Measurements from ENCODE around the gene FPR3. TPM values are rescaled to one million over a fixed set of nuclear protein-coding genes. Genes with fewer than 3 reads are reported as not detected.

Gene FPR3
- total RNA-seq, 1 experiment from 2014 or later: not detected

DNA sequence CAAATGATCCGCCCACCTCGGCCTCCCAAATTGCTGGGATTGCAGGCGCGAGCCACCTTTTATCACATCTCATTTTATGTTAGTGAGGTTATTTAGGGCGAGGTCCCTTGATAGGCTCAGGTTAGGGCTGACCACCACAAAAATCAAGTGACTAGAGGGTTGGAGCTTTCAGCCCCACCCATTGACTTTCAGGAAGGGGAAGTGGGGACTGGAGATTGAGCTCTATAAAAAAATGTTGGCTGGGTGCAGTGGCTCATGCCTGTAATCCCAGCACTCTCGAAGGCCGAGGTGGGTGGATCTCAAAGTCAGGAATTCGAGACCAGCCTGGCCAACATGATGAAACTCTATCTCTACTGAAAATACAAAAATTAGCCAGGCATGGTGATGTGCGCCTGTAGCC is 20.1 kb downstream of the FPR3 start:
- Histone ChIP-seq H3K4me1 (replicated peaks; ENCODE audit: insufficient read depth) (no peaks in the 10 kb centered on the region), H3K79me2 (ENCODE audit: low read depth) (no peaks in the 10 kb centered on the region), H3K27ac (no peak overlapping the region), H3K4me2 (no peak overlapping the region), H4K20me1 (ENCODE audit: insufficient read depth) (no peaks in the 10 kb centered on the region), H3F3A (ENCODE audit: insufficient read depth, low read depth) (no peaks in the 10 kb centered on the region), H3K27me3 (ENCODE audit: insufficient read depth, low read depth) (peaks cover 19% of the 10 kb centered on the region), H3K9me3 (ENCODE audit: insufficient read depth, low read depth) (no peaks in the 10 kb centered on the region), H3K4me3 (no peak overlapping the region), H2AFZ (no peak overlapping the region), H3K36me3 (ENCODE audit: low read depth) (no peaks in the 10 kb centered on the region), H3K9me2 (ENCODE audit: insufficient read depth) (no peaks in the 10 kb centered on the region)
- ChIA-PET POLR2A (ENCODE audit: unreplicated experiment) (no interaction called here), CTCF (interaction anchor here (0.7 kb wide), 1 partner anchor 343 kb away, joined by 3 read pairs; no protein-coding TSS in a partner anchor)
- intact Hi-C loops (cut with micrococcal nuclease; ENCODE audit: unreplicated experiment): no loop called here
- BruUV-seq (replicated peaks): no TSS peak
- no peak for DNase-seq
- TF ChIP-seq EZH2 (IDR thresholded peaks at IDR 0.05; ENCODE audit: low read depth): no peak
- TF ChIP-seq, protein P1, sequence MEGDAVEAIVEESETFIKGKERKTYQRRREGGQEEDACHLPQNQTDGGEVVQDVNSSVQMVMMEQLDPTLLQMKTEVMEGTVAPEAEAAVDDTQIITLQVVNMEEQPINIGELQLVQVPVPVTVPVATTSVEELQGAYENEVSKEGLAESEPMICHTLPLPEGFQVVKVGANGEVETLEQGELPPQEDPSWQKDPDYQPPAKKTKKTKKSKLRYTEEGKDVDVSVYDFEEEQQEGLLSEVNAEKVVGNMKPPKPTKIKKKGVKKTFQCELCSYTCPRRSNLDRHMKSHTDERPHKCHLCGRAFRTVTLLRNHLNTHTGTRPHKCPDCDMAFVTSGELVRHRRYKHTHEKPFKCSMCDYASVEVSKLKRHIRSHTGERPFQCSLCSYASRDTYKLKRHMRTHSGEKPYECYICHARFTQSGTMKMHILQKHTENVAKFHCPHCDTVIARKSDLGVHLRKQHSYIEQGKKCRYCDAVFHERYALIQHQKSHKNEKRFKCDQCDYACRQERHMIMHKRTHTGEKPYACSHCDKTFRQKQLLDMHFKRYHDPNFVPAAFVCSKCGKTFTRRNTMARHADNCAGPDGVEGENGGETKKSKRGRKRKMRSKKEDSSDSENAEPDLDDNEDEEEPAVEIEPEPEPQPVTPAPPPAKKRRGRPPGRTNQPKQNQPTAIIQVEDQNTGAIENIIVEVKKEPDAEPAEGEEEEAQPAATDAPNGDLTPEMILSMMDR (conservative IDR thresholded peaks at IDR 0.05): no peak

DNA sequence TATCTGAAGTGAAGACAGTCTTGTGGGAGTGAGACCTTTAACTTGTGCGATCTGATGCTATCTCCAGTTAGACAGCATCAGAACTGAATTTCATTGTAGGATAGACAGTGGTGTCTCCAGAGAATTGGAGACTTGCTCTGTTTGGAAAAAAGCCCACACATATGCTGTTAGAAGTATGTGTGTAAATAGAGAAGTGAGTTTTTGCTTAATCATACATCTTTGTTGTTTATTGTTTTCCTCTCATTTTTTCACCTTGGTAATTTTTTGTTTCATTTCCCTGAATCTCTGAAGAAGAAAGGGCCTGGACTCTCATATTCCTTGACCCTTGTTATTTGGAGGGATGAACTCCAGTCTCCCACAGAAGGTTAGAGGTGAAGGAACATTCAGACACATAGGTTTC is 21.8 kb downstream of the FPR3 start:
- Histone ChIP-seq H3K27me3 (ENCODE audit: insufficient read depth, low read depth) (peaks cover 19% of the 10 kb centered on the region), H4K20me1 (ENCODE audit: insufficient read depth) (no peaks in the 10 kb centered on the region), H3K36me3 (ENCODE audit: low read depth) (no peaks in the 10 kb centered on the region), H3K9me3 (ENCODE audit: insufficient read depth, low read depth) (no peaks in the 10 kb centered on the region), H3F3A (ENCODE audit: insufficient read depth, low read depth) (no peaks in the 10 kb centered on the region), H3K4me2 (no peak overlapping the region), H3K27ac (no peak overlapping the region), H3K79me2 (ENCODE audit: low read depth) (no peaks in the 10 kb centered on the region), H3K4me3 (no peak overlapping the region), H2AFZ (no peak overlapping the region), H3K9me2 (ENCODE audit: insufficient read depth) (no peaks in the 10 kb centered on the region; the same call in 1 of the 2 replicates), H3K4me1 (replicated peaks; ENCODE audit: insufficient read depth) (no peaks in the 10 kb centered on the region)
- CTCF ChIA-PET: no interaction called here
- POLR2A ChIA-PET (ENCODE audit: unreplicated experiment): no interaction called here
- no peak for TF ChIP-seq EZH2 (IDR thresholded peaks at IDR 0.05; ENCODE audit: low read depth)
- TF ChIP-seq, protein P1 (conservative IDR thresholded peaks at IDR 0.05): no peak
- DNase-seq: no peak
- intact Hi-C loops (cut with micrococcal nuclease; ENCODE audit: unreplicated experiment): no loop called here
- no TSS peak for BruUV-seq (replicated peaks)

DNA sequence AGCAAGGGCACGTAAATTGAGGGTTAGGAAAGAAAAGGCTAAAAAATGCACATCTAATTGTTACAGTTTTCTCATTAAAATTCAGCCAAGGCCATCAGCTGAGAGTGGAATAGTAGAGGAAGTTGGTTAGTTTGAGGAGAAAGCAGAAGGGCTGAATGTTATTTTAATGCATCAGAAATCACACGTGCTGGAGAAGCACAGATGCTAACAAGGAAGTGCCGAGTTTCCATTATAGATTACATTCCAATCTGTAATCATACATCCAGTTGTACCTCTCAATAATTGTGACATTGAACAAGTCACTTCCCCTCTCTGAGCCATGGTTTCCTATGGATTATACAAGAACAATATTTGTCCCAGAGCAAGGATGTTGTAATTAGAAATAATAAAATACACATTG is 25.1 kb downstream of the FPR3 start:
- intact Hi-C loops (cut with micrococcal nuclease; ENCODE audit: unreplicated experiment): no loop called here
- no peak for DNase-seq
- peaks cover 4% of the 10 kb centered on the region; the same call in 1 of the 2 replicates for H3K27me3 ChIP-seq (ENCODE audit: insufficient read depth, low read depth)
- TF ChIP-seq, protein P1 (conservative IDR thresholded peaks at IDR 0.05): no peak
- no peak for TF ChIP-seq EZH2 (IDR thresholded peaks at IDR 0.05; ENCODE audit: low read depth)
- H3K36me3 ChIP-seq (ENCODE audit: low read depth): no peaks in the 10 kb centered on the region
- H3F3A ChIP-seq (ENCODE audit: insufficient read depth, low read depth): no peaks in the 10 kb centered on the region
- H2AFZ ChIP-seq: no peak overlapping the region
- H3K79me2 ChIP-seq (ENCODE audit: low read depth): no peaks in the 10 kb centered on the region
- BruUV-seq (replicated peaks): no TSS peak
- H4K20me1 ChIP-seq (ENCODE audit: insufficient read depth): no peaks in the 10 kb centered on the region
- H3K9me2 ChIP-seq (ENCODE audit: insufficient read depth): no peaks in the 10 kb centered on the region; the same call in 1 of the 2 replicates
- H3K4me1 ChIP-seq (replicated peaks; ENCODE audit: insufficient read depth): no peaks in the 10 kb centered on the region
- no peak overlapping the region for H3K27ac ChIP-seq
- CTCF ChIA-PET: no interaction called here
- no peak overlapping the region for H3K4me3 ChIP-seq
- POLR2A ChIA-PET (ENCODE audit: unreplicated experiment): no interaction called here
- no peak overlapping the region for H3K4me2 ChIP-seq
- no peaks in the 10 kb centered on the region for H3K9me3 ChIP-seq (ENCODE audit: insufficient read depth, low read depth)

Measured in PC-9 (cell line).